SU-DHL-6 (cell line): ENCODE data around the gene MUC20.

Experiments
- EZH2phosphoT487 ChIP-seq: fragments of 200-600 bp; sonication (generic), shearing (Covaris generic); conservative IDR thresholded peaks from 2 replicates; pipeline ENCODE4 v1.6.1; 2018; ENCODE audit warnings: mild to moderate bottlenecking, antibody characterized with exemption, low read length, moderate library complexity, mixed read lengths
- TF ChIP-seq, protein P1 (sequence below): fragments of 200-600 bp; sonication (generic); IDR thresholded peaks from one replicate; pipeline ENCODE4 v1.5.1; 2017; ENCODE audit warnings: antibody characterized with exemption, mild to moderate bottlenecking, low read length, moderate library complexity; ENCODE audit not compliant: insufficient read depth, poor library complexity, severe bottlenecking

DNA sequence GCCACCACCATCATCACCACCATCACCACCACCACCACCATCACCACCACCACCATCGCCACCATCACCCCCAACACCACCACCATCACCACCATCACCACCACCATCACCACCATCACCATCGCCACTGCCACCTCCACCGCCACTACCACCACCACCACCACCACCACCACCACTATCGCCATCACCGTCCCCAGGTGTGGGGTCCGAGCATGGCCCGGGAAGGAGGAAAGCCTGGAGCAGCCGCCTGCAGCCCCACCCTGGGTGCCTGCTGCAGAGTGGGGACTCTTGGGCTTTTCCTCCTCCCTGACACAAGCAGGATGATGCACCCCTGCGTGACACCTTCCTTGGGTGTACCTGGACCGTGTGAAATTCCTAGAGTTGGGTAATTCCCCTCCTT, 47.0 kb downstream of the MUC20 start:
- TF ChIP-seq, protein P1, sequence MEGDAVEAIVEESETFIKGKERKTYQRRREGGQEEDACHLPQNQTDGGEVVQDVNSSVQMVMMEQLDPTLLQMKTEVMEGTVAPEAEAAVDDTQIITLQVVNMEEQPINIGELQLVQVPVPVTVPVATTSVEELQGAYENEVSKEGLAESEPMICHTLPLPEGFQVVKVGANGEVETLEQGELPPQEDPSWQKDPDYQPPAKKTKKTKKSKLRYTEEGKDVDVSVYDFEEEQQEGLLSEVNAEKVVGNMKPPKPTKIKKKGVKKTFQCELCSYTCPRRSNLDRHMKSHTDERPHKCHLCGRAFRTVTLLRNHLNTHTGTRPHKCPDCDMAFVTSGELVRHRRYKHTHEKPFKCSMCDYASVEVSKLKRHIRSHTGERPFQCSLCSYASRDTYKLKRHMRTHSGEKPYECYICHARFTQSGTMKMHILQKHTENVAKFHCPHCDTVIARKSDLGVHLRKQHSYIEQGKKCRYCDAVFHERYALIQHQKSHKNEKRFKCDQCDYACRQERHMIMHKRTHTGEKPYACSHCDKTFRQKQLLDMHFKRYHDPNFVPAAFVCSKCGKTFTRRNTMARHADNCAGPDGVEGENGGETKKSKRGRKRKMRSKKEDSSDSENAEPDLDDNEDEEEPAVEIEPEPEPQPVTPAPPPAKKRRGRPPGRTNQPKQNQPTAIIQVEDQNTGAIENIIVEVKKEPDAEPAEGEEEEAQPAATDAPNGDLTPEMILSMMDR: no peak
- no peak for TF ChIP-seq EZH2phosphoT487
